Endothelial cell of umbilical vein (primary cell): ENCODE data around the gene RHOF. TPM values are rescaled to one million over a fixed set of nuclear protein-coding genes. Genes with fewer than 3 reads are reported as not detected.

Experiments
- BruUV-seq: library from RNA; stranded (reverse); fragments of 400-500 nt; replicated peaks from 2 replicates; lab custom pipeline; 2021; lab: Mats Ljungman, UMichigan
- CTCF ChIA-PET: fragments of 300-600, 350-600 bp; sonication (Branson Sonifier 250); formaldehyde crosslinking; loops from one replicate; lab custom pipeline; 2021; ENCODE audit warnings: antibody characterized with exemption, inconsistent platforms; lab: Charles Lee
- POLR2A ChIA-PET: fragments of 300-600, 350-600 bp; sonication (Branson Sonifier 250); formaldehyde crosslinking; loops from one replicate; lab custom pipeline; 2021; ENCODE audit warnings: antibody characterized with exemption, inconsistent platforms; lab: Charles Lee
- DNase-seq: peaks from one replicate; pipeline ENCODE4 v3.0.0-alpha.2; 2011; ENCODE audit warnings: low read depth, low spot score
- FAIRE-seq: peaks from 2 replicates; lab custom pipeline; 2011; peaks lifted over from hg19 to GRCh38; lab: Jason Lieb, UNC
- H2AFZ ChIP-seq: 2 replicates; pipeline ENCODE4 v1.6.0; 2012; ENCODE audit warnings: low read depth, low read length, control low read depth, inconsistent platforms
- H3K27ac ChIP-seq: 2 replicates; pipeline ENCODE4 v1.5.1; 2011; ENCODE audit warnings: low read depth, mild to moderate bottlenecking, control low read depth, low read length, moderate library complexity; ENCODE audit not compliant: insufficient read depth
- H3K27me3 ChIP-seq, 2 experiments: 2 replicates each; pipeline versions ENCODE4 v1.6.0 to v1.6.1; 2011; ENCODE audit warnings: low read length in 2 of 2, mixed read lengths in 1 of 2; ENCODE audit not compliant: control insufficient read depth in 2 of 2, insufficient read depth in 2 of 2
- H3K36me3 ChIP-seq, 2 experiments: 2 replicates in 1 of 2; 3 replicates in 1 of 2; pipeline ENCODE4 v1.5.1; 2011; ENCODE audit warnings: low read length in 2 of 2, mild to moderate bottlenecking in 1 of 2, moderate library complexity in 1 of 2; ENCODE audit not compliant: control insufficient read depth in 2 of 2, insufficient read depth in 2 of 2; ENCODE audit errors: extremely low read depth in 1 of 2
- H3K4me1 ChIP-seq: 3 replicates; pipeline ENCODE4 v1.5.1; 2011; ENCODE audit warnings: mild to moderate bottlenecking, low read length; ENCODE audit not compliant: control insufficient read depth, insufficient read depth; ENCODE audit errors: extremely low read depth
- H3K4me2 ChIP-seq: 2 replicates; pipeline ENCODE4 v1.6.1; 2011; ENCODE audit warnings: low read length, control low read depth, mixed read lengths; ENCODE audit not compliant: insufficient read depth
- H3K4me3 ChIP-seq, 3 experiments: fragments of 200-600 bp in 1 of 3; sonication (generic), shearing (Covaris generic) in 1 of 3; replicated peaks in 1 of 3; 2 replicates each; pipeline ENCODE4 v1.5.1; 2011 to 2016; ENCODE audit warnings: control low read depth in 3 of 3, low read length in 3 of 3, mild to moderate bottlenecking in 2 of 3, inconsistent platforms in 1 of 3, low read depth in 1 of 3, moderate library complexity in 1 of 3; ENCODE audit not compliant: insufficient read depth in 1 of 3
- H3K79me2 ChIP-seq: 2 replicates; pipeline ENCODE4 v1.6.0; 2012; ENCODE audit warnings: low read length, inconsistent platforms; ENCODE audit not compliant: control insufficient read depth, insufficient read depth
- H3K9ac ChIP-seq: replicated peaks from 2 replicates; pipeline ENCODE3; 2011; ENCODE audit warnings: low read length, control low read depth; ENCODE audit not compliant: insufficient read depth; ENCODE audit errors: extremely low read depth
- H3K9me1 ChIP-seq: replicated peaks from 3 replicates; pipeline ENCODE4 v1.6.0; 2011; ENCODE audit warnings: mild to moderate bottlenecking, low read length; ENCODE audit not compliant: control insufficient read depth, insufficient read depth; ENCODE audit errors: extremely low read depth
- H3K9me3 ChIP-seq: replicated peaks from 2 replicates; pipeline ENCODE4 v1.5.1; 2012; ENCODE audit warnings: low read length, inconsistent platforms; ENCODE audit not compliant: control insufficient read depth, insufficient read depth
- H4K20me1 ChIP-seq: replicated peaks from 2 replicates; pipeline ENCODE3; 2011; ENCODE audit warnings: mild to moderate bottlenecking, low read length; ENCODE audit not compliant: control insufficient read depth, insufficient read depth; ENCODE audit errors: extremely low read depth
- CTCF ChIP-seq, 2 donors: IDR thresholded peaks; 1 replicate in 1 of 2; 2 replicates in 1 of 2; pipeline ENCODE4 v1.5.1; 2011; ENCODE audit warnings: low read length in 2 of 2, mild to moderate bottlenecking in 2 of 2, moderate library complexity in 2 of 2, control low read depth in 1 of 2, inconsistent platforms in 1 of 2, low read depth in 1 of 2; ENCODE audit not compliant: insufficient read depth in 1 of 2; ENCODE audit errors: extremely low read depth in 1 of 2
- EZH2 ChIP-seq: IDR thresholded peaks from 2 replicates; pipeline ENCODE4 v1.6.1; 2012; ENCODE audit warnings: borderline replicate concordance, low read depth, mild to moderate bottlenecking, moderate library complexity, low read length, inconsistent platforms; ENCODE audit not compliant: severe bottlenecking
- FOS ChIP-seq: IDR thresholded peaks from 2 replicates; pipeline ENCODE4 v1.6.1; 2011; ENCODE audit warnings: mild to moderate bottlenecking, low read length, moderate library complexity, borderline replicate concordance; ENCODE audit not compliant: insufficient read depth
- GATA2 ChIP-seq: IDR thresholded peaks from 2 replicates; pipeline ENCODE4 v1.7.0; 2011; ENCODE audit warnings: low read depth, mild to moderate bottlenecking, moderate library complexity, mixed read lengths, low read length; ENCODE audit not compliant: insufficient read length, insufficient read depth
- JUN ChIP-seq: IDR thresholded peaks from 2 replicates; pipeline ENCODE4 v1.6.1; 2011; ENCODE audit warnings: borderline replicate concordance, low read depth; ENCODE audit not compliant: insufficient read length, insufficient read depth
- MAX ChIP-seq: IDR thresholded peaks from 2 replicates; pipeline ENCODE4 v1.6.1; 2011; ENCODE audit not compliant: insufficient read depth, insufficient read length
- MYC ChIP-seq: IDR thresholded peaks from one replicate; pipeline ENCODE4 v1.6.1; 2011; ENCODE audit warnings: mild to moderate bottlenecking, low read depth, low read length
- POLR2A ChIP-seq: IDR thresholded peaks from 2 replicates; pipeline ENCODE4 v1.6.1; 2012; ENCODE audit warnings: low read depth, mild to moderate bottlenecking, control low read depth, low read length
- POLR2AphosphoS5 ChIP-seq: IDR thresholded peaks from 2 replicates; pipeline ENCODE4 v1.6.1; 2012; ENCODE audit warnings: low read depth, mild to moderate bottlenecking, control low read depth, low read length, moderate library complexity; ENCODE audit not compliant: insufficient read depth
- dilution Hi-C: fragments of 300-500 bp; cut with MboI; formaldehyde crosslinking; loops from one replicate; pipeline ENCODE4 v1.15.0; 2019; ENCODE audit warnings: low sequenced_read_pairs; ENCODE audit not compliant: extremely low pct_ligation_motif_present
- intact Hi-C: fragments of 100-400 bp; cut with micrococcal nuclease; formaldehyde crosslinking; loops from one replicate; pipeline ENCODE4 v1.10.0; 2022
- polyA plus RNA-seq, 4 experiments: library from polyadenylated mRNA; depleted of rRNA in 3 of 4; stranded (reverse) in 3 of 4; unstranded in 1 of 4; fragments of >200 nt; gene quantifications; 2 replicates each; pipeline versions ENCODE4 v1.2.1 to v1.2.3, GENCODE V29; 2011 to 2012; ENCODE audit warnings: missing spikeins in 1 of 4
- total RNA-seq: library from RNA; stranded (reverse); gene quantifications from 2 replicates; pipeline ENCODE4 v1.2.3, GENCODE V29; 2021

RHOF gene
- total and polyA plus RNA-seq, 2 donors (not counting 3 experiments of a cell fraction or from before 2014, with no cell fraction given): 9.3 to 22.3 TPM

GRCh38 chr12:121788176-121788818, 5.2 kb downstream of the RHOF start:
- H3K4me1 ChIP-seq: peaks cover 25% of the 10 kb centered on the region
- H3K4me2 ChIP-seq: no peak overlapping the region
- no peak overlapping the region for H2AFZ ChIP-seq
- intact Hi-C loops: no loop called here
- no peak overlapping the region for H3K4me3 ChIP-seq
- ChIA-PET POLR2A (interaction anchor here (0.6 to 0.7 kb wide), 2 partner anchors 14 to 82 kb away, joined by 3 to 4 read pairs; no protein-coding TSS in a partner anchor), CTCF (interaction anchor here (0.9 kb wide), 1 partner anchor 15 kb away, joined by 3 read pairs; no protein-coding TSS in a partner anchor)
- H3K9me3 ChIP-seq: no peaks in the 10 kb centered on the region
- H3K9me1 ChIP-seq: no peaks in the 10 kb centered on the region
- H3K9ac ChIP-seq: no peak overlapping the region
- no TSS peak for BruUV-seq
- no peaks in the 10 kb centered on the region for H3K79me2 ChIP-seq
- no peaks in the 10 kb centered on the region for H3K27me3 ChIP-seq
- TF ChIP-seq FOS (no peak), CTCF (IDR thresholded peaks at IDR 0.05; ENCODE audit: extremely low read depth in 1 of 2, insufficient read depth in 1 of 2, low read depth in 1 of 2, low read length in 2 of 2) (no peak), EZH2 (no peak), POLR2AphosphoS5 (no peak), MAX (no peak), JUN (no peak), MYC (no peak), GATA2 (no peak), POLR2A (no peak)
- no peaks in the 10 kb centered on the region for H3K36me3 ChIP-seq
- H3K27ac ChIP-seq: no peak overlapping the region
- dilution Hi-C loops: no loop called here
- DNase-seq: no peak
- no peak for FAIRE-seq
- no peaks in the 10 kb centered on the region for H4K20me1 ChIP-seq
